ENCODE measurements around the gene PAPLN. TPM values are rescaled to one million over a fixed set of nuclear protein-coding genes. Genes with fewer than 3 reads are reported as not detected.

PAPLN gene
- polyA plus RNA-seq, 1 donor (not counting 4 experiments of a cell fraction or from before 2014, with no cell fraction given) = 8.2 TPM

- H3K79me2 ChIP-seq (ENCODE audit: control insufficient read depth, insufficient read depth, low read length) = no peaks in the 10 kb centered on the region
- dilution Hi-C loops (cut with MboI; ENCODE audit: extremely low pct_ligation_motif_present, low sequenced_read_pairs) = no loop called here
- no peak for FAIRE-seq
These were observed 39.1 kb upstream of the PAPLN start for GRCh38 chr14:73198253-73198652.

GRCh38 chr14:73203527-73203926 is 33.8 kb upstream of the PAPLN start:
- Histone ChIP-seq H3K9me1 (ENCODE audit: control insufficient read depth, extremely low read depth, insufficient read depth, low read length) (no peaks in the 10 kb centered on the region), H3K9ac (ENCODE audit: control insufficient read depth, extremely low read depth, insufficient read depth, low read length) (no peak overlapping the region), H3K4me2 (ENCODE audit: control insufficient read depth, extremely low read depth, insufficient read depth, low read depth, low read length) (no peak overlapping the region), H2AFZ (ENCODE audit: control insufficient read depth, low read length) (no peak overlapping the region), H3K27ac (ENCODE audit: control insufficient read depth, insufficient read depth, low read length) (no peak overlapping the region), H3K4me3 (ENCODE audit: control insufficient read depth in 2 of 3, extremely low read depth in 1 of 3, insufficient read depth in 2 of 3, low read depth in 1 of 3, low read length in 3 of 3) (no peak overlapping the region), H3K36me3 (ENCODE audit: control insufficient read depth in 2 of 2, extremely low read depth in 1 of 2, insufficient read depth in 2 of 2, low read length in 2 of 2) (peaks cover 19 to 23% of the 10 kb centered on the region in 2 experiments), H4K20me1 (ENCODE audit: control insufficient read depth, extremely low read depth, insufficient read depth, low read length) (no peaks in the 10 kb centered on the region), H3K4me1 (ENCODE audit: control insufficient read depth, extremely low read depth, insufficient read depth, low read length) (no peaks in the 10 kb centered on the region), H3K79me2 (ENCODE audit: control insufficient read depth, insufficient read depth, low read length) (no peaks in the 10 kb centered on the region), H3K9me3 (ENCODE audit: control insufficient read depth, low read depth, low read length) (no peaks in the 10 kb centered on the region), H3K27me3 (ENCODE audit: control insufficient read depth, extremely low read depth, insufficient read depth, low read length) (no peaks in the 10 kb centered on the region)
- no peak for TF ChIP-seq CTCF (optimal IDR thresholded peaks at IDR 0.05 in 1 of 3, IDR thresholded peaks at IDR 0.05 in 1 of 3, conservative IDR thresholded peaks at IDR 0.05 in 1 of 3; ENCODE audit: extremely low read depth in 1 of 3, insufficient read depth in 2 of 3, low read length in 3 of 3)
- no peak for TF ChIP-seq EZH2 (IDR thresholded peaks at IDR 0.05; ENCODE audit: low read length)
- FAIRE-seq = no peak
- no peak for DNase-seq (ENCODE audit: low read depth, low spot score)
- dilution Hi-C loops (cut with MboI; ENCODE audit: extremely low pct_ligation_motif_present, low sequenced_read_pairs) = no loop called here

More at GRCh38 chr14:73198253-73198652, 39.1 kb upstream of the PAPLN start:
- Histone ChIP-seq H3K27ac (ENCODE audit: control insufficient read depth, insufficient read depth, low read length) (no peak overlapping the region), H3K4me2 (ENCODE audit: control insufficient read depth, extremely low read depth, insufficient read depth, low read depth, low read length) (no peak overlapping the region), H4K20me1 (ENCODE audit: control insufficient read depth, extremely low read depth, insufficient read depth, low read length) (no peaks in the 10 kb centered on the region), H3K4me3 (ENCODE audit: control insufficient read depth in 2 of 3, extremely low read depth in 1 of 3, insufficient read depth in 2 of 3, low read depth in 1 of 3, low read length in 3 of 3) (no peak overlapping the region), H2AFZ (ENCODE audit: control insufficient read depth, low read length) (no peak overlapping the region), H3K9me1 (ENCODE audit: control insufficient read depth, extremely low read depth, insufficient read depth, low read length) (no peaks in the 10 kb centered on the region), H3K27me3 (ENCODE audit: control insufficient read depth, extremely low read depth, insufficient read depth, low read length) (no peaks in the 10 kb centered on the region), H3K36me3 (ENCODE audit: control insufficient read depth in 2 of 2, extremely low read depth in 1 of 2, insufficient read depth in 2 of 2, low read length in 2 of 2) (peaks cover 12 to 14% of the 10 kb centered on the region in 2 experiments), H3K4me1 (ENCODE audit: control insufficient read depth, extremely low read depth, insufficient read depth, low read length) (no peaks in the 10 kb centered on the region), H3K9ac (ENCODE audit: control insufficient read depth, extremely low read depth, insufficient read depth, low read length) (no peak overlapping the region), H3K9me3 (ENCODE audit: control insufficient read depth, low read depth, low read length) (no peaks in the 10 kb centered on the region)
- no peak for DNase-seq (ENCODE audit: low read depth, low spot score)
- TF ChIP-seq CTCF (optimal IDR thresholded peaks at IDR 0.05 in 1 of 3, IDR thresholded peaks at IDR 0.05 in 1 of 3, conservative IDR thresholded peaks at IDR 0.05 in 1 of 3; ENCODE audit: extremely low read depth in 1 of 3, insufficient read depth in 2 of 3, low read length in 3 of 3) = no peak
- no peak for TF ChIP-seq EZH2 (IDR thresholded peaks at IDR 0.05; ENCODE audit: low read length)
